Measurements from ENCODE around the gene PLA2G4E. TPM values are rescaled to one million over a fixed set of nuclear protein-coding genes. Genes with fewer than 3 reads are reported as not detected.

PLA2G4E gene
- total RNA-seq, 3 donors from 2014 or later (not counting 1 experiment from before 2014, with no cell fraction given): not detected

DNA sequence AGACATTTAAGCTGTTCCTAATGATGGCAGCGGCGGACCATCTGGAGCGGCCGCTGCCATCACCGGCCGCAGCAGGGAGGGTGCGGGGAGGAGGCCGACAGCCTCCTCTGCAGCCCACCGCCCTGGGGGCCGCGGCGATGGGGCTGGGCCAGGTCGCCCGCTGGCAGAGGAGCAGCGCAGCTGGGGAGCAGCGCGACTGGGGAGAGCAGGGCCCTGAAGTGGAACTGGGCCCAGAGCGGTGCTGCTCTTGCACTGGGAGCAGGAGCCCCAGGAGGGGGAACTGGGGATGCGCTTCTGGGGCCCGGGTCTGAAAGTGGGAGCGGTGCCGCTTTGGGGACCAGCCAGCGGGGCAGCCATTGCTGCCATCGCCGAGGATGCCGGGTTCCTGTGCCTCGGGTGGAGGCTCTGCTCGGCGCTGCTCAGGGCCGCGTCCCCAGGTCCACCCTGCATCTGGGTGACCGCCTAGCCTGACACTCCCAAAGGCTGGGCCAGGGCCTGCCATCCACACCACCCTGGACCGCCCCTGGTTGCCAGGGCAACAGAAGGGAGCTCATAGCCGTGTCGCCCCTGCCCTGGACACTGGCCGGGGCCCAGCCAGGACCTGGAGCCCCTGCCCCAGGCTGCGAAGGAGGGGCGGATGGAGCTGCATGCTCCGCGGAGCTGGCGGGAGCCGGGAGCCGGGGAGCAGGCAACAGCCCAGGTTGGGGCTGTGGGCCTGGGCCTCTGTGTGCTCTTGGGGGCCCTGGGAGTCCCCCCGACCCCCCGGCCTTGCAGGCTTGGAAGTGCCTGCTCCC is 15.5 kb upstream of the PLA2G4E start:
- peaks cover 6% of the 10 kb centered on the region for H3K4me1 ChIP-seq (ENCODE audit: control insufficient read depth, insufficient read depth, low read length)
- DNase-seq (no peak), ATAC-seq (no peak)
- no peaks in the 10 kb centered on the region for H3K9me3 Mint-ChIP-seq
- no peak overlapping the region for H3K4me3 Mint-ChIP-seq
- intact Hi-C loops (cut with micrococcal nuclease): no loop called here
- no peak overlapping the region for H3K27ac ChIP-seq (ENCODE audit: low read length)
- no peaks in the 10 kb centered on the region for H3K36me3 ChIP-seq (ENCODE audit: control insufficient read depth, insufficient read depth, low read length)
- H3K9me3 ChIP-seq (ENCODE audit: control insufficient read depth, insufficient read depth, low read length): no peaks in the 10 kb centered on the region
- peaks cover 3 to 5% of the 10 kb centered on the region in 2 donors for H3K27me3 Mint-ChIP-seq (ENCODE audit: low read depth in 2 of 2)
- H3K27ac Mint-ChIP-seq: no peak overlapping the region
- no peak overlapping the region for H3K4me3 ChIP-seq (ENCODE audit: low read length)
- H3K27me3 ChIP-seq (ENCODE audit: control insufficient read depth, insufficient read depth, low read length): no peaks in the 10 kb centered on the region
- TF ChIP-seq, protein P1, sequence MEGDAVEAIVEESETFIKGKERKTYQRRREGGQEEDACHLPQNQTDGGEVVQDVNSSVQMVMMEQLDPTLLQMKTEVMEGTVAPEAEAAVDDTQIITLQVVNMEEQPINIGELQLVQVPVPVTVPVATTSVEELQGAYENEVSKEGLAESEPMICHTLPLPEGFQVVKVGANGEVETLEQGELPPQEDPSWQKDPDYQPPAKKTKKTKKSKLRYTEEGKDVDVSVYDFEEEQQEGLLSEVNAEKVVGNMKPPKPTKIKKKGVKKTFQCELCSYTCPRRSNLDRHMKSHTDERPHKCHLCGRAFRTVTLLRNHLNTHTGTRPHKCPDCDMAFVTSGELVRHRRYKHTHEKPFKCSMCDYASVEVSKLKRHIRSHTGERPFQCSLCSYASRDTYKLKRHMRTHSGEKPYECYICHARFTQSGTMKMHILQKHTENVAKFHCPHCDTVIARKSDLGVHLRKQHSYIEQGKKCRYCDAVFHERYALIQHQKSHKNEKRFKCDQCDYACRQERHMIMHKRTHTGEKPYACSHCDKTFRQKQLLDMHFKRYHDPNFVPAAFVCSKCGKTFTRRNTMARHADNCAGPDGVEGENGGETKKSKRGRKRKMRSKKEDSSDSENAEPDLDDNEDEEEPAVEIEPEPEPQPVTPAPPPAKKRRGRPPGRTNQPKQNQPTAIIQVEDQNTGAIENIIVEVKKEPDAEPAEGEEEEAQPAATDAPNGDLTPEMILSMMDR (IDR thresholded peaks at IDR 0.05): no peak
- H3K36me3 Mint-ChIP-seq: no peaks in the 10 kb centered on the region
- H3K4me1 Mint-ChIP-seq: no peaks in the 10 kb centered on the region
- WGBS (ENCODE audit: insufficient coverage): 94% methylated on average over 45 of the region's 45 CpGs

- Histone ChIP-seq H3K4me3 (ENCODE audit: low read length) (no peak overlapping the region), H3K27ac (ENCODE audit: low read length) (no peak overlapping the region), H3K9me3 (ENCODE audit: control insufficient read depth, insufficient read depth, low read length) (no peaks in the 10 kb centered on the region), H3K27me3 (ENCODE audit: control insufficient read depth, insufficient read depth, low read length) (no peaks in the 10 kb centered on the region), H3K36me3 (ENCODE audit: control insufficient read depth, insufficient read depth, low read length) (no peaks in the 10 kb centered on the region), H3K4me1 (ENCODE audit: control insufficient read depth, insufficient read depth, low read length) (peaks cover 6% of the 10 kb centered on the region)
- H3K27ac Mint-ChIP-seq: no peak overlapping the region
- peaks cover 0 to 5% of the 10 kb centered on the region in 2 donors for H3K27me3 Mint-ChIP-seq (ENCODE audit: low read depth in 2 of 2)
- H3K4me3 Mint-ChIP-seq: no peak overlapping the region
- no peaks in the 10 kb centered on the region for H3K36me3 Mint-ChIP-seq
- WGBS (ENCODE audit: insufficient coverage): 39% methylated on average over 3 of the region's 3 CpGs
- ATAC-seq (no peak), DNase-seq (no peak)
- H3K4me1 Mint-ChIP-seq: no peaks in the 10 kb centered on the region
- H3K9me3 Mint-ChIP-seq: no peaks in the 10 kb centered on the region
- intact Hi-C loops (cut with micrococcal nuclease): no loop called here
- TF ChIP-seq, protein P1 (IDR thresholded peaks at IDR 0.05): no peak
Observed at GRCh38 chr15:42035435-42035761, 14.6 kb upstream of the PLA2G4E start.

DNA sequence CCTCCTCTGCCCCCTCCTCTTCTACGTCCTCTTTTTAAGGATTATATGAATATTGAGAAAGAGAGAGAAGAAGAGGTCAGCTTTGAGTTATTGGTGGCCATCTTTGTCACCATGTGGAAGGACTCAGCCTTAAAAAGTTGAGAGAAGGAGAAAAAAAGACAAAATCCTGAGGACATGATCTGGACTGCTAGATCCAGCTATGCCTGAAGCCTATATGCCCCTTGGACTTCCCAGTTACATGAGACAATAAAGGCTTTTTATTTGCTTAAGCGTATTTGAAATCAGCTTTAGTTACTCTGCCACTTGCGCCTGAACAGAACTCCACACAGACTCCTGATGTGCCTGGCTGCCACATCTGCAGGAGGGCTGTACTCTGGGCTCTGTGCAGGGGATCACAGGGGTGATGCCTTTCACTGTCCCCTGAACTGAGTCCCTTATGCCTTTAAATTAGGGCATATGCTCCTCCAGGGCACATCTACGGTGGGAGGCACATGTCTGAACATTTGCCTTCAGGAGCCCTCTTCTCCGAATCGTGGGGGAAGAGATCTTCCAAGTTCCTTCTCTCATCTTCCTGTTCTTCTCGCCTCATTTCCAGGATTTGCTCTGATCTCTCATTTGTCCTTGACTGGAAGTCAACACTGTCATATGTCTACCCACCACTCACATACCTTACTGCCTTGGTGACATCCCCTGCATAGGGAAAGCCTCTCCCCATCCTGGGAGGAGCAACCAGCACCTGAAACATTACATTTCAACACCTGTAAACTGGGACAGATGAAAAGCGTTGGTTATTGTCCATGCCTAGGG is 14.0 kb upstream of the PLA2G4E start:
- Histone ChIP-seq H3K36me3 (ENCODE audit: control insufficient read depth, insufficient read depth, low read length) (no peaks in the 10 kb centered on the region), H3K27me3 (ENCODE audit: control insufficient read depth, insufficient read depth, low read length) (no peaks in the 10 kb centered on the region), H3K9me3 (ENCODE audit: control insufficient read depth, insufficient read depth, low read length) (no peaks in the 10 kb centered on the region), H3K4me3 (ENCODE audit: low read length) (no peak overlapping the region), H3K27ac (ENCODE audit: low read length) (no peak overlapping the region), H3K4me1 (ENCODE audit: control insufficient read depth, insufficient read depth, low read length) (peaks cover 6% of the 10 kb centered on the region)
- intact Hi-C loops (cut with micrococcal nuclease): no loop called here
- DNase-seq (no peak), ATAC-seq (no peak)
- peaks cover 0 to 6% of the 10 kb centered on the region in 2 donors for H3K27me3 Mint-ChIP-seq (ENCODE audit: low read depth in 2 of 2)
- no peak overlapping the region for H3K27ac Mint-ChIP-seq
- H3K9me3 Mint-ChIP-seq: no peaks in the 10 kb centered on the region
- TF ChIP-seq, protein P1 (IDR thresholded peaks at IDR 0.05): no peak
- 83% methylated on average over 7 of the region's 8 CpGs for WGBS (ENCODE audit: insufficient coverage)
- H3K4me3 Mint-ChIP-seq: no peak overlapping the region
- H3K36me3 Mint-ChIP-seq: no peaks in the 10 kb centered on the region
- H3K4me1 Mint-ChIP-seq: no peaks in the 10 kb centered on the region

Data from natural killer cell (primary cell).